K562 (cell line): Measurements from ENCODE around the gene TGM3.

ENCODE experiments used
- EP300 ChIP-seq: IDR thresholded peaks from 2 replicates; pipeline ENCODE4 v1.6.1; 2012; ENCODE audit warnings: low read length, improper control_type of control experiment
- EZH2 ChIP-seq: IDR thresholded peaks from 2 replicates; pipeline ENCODE4 v1.6.1; 2012; ENCODE audit warnings: low read depth, mild to moderate bottlenecking, inconsistent platforms, low read length, borderline replicate concordance
- MYC ChIP-seq, 2 experiments: fragments of 250-450 bp in 1 of 2; sonication (Bioruptor Pico) in 1 of 2; IDR thresholded peaks; 2 replicates each; pipeline versions ENCODE4 v1.5.1 to v1.6.1; 2012 to 2021; ENCODE audit warnings: low read depth in 2 of 2, borderline replicate concordance in 1 of 2, improper control_type of control experiment in 1 of 2, low read length in 1 of 2, mild to moderate bottlenecking in 1 of 2, moderate library complexity in 1 of 2
- PHF20 ChIP-seq: fragments of 450-650 bp; IDR thresholded peaks from 2 replicates; pipeline ENCODE4 v1.6.1; 2018; ENCODE audit not compliant: partially characterized antibody
- TAF1 ChIP-seq: IDR thresholded peaks from 2 replicates; pipeline ENCODE4 v1.6.1; 2011; ENCODE audit warnings: mild to moderate bottlenecking, low read length, moderate library complexity; ENCODE audit not compliant: insufficient read depth, control insufficient read depth, severe bottlenecking; ENCODE audit errors: extremely low read depth
- TF ChIP-seq, protein P1 (sequence below): sonication (generic); formaldehyde crosslinking; IDR thresholded peaks from 2 replicates; pipeline ENCODE4 v1.9.0; 2022; ENCODE audit warnings: mild to moderate bottlenecking, missing genetic modification reagents

DNA sequence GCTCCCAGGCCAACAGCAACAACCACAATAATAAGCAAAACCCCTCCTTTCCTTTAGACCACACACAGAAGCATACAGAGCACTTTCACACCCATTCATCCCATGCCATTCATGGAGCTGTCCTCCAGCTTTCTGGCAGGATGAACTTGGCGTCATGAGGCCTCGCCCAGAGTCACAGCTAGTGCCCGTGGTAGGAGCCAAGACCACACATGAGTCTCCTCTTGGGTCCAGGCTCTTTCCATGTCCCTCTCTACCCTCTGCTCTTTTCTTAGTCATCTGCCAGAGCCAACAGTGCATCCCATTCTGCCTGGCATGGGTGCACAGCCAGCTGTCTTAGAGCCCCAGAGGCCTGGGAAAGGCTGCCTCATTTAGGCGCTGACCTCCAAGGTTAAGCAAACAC is 1.8 kb upstream of the TGM3 start:
- TF ChIP-seq, protein P1, sequence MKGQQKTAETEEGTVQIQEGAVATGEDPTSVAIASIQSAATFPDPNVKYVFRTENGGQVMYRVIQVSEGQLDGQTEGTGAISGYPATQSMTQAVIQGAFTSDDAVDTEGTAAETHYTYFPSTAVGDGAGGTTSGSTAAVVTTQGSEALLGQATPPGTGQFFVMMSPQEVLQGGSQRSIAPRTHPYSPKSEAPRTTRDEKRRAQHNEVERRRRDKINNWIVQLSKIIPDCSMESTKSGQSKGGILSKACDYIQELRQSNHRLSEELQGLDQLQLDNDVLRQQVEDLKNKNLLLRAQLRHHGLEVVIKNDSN (CRISPR knock-in tag) = no peak
- TF ChIP-seq TAF1 (no peak), EZH2 (no peak), EP300 (no peak), PHF20 (no peak), MYC (IDR thresholded peaks at IDR 0.05; ENCODE audit: low read depth, low read length) (no peak), MYC (CRISPR knock-in tag; IDR thresholded peaks at IDR 0.05; ENCODE audit: borderline replicate concordance, low read depth) (no peak)
